Epithelial cell of esophagus (primary cell): ENCODE data around the gene DNAH11.

Source experiments
- DNase-seq: peaks from one replicate; pipeline ENCODE4 v3.0.0; 2010; ENCODE audit warnings: low read depth
- H3K4me3 ChIP-seq: 2 replicates; pipeline ENCODE4 v1.5.1; 2011; ENCODE audit warnings: mild to moderate bottlenecking, low read length, control low read depth
- TF ChIP-seq, protein P1 (sequence below): IDR thresholded peaks from 2 replicates; pipeline ENCODE4 v1.5.1; 2011; ENCODE audit warnings: low read depth, mild to moderate bottlenecking, low read length, control low read depth, inconsistent platforms; ENCODE audit not compliant: insufficient read depth; ENCODE audit errors: missing control alignments

The DNAH11 gene

DNA sequence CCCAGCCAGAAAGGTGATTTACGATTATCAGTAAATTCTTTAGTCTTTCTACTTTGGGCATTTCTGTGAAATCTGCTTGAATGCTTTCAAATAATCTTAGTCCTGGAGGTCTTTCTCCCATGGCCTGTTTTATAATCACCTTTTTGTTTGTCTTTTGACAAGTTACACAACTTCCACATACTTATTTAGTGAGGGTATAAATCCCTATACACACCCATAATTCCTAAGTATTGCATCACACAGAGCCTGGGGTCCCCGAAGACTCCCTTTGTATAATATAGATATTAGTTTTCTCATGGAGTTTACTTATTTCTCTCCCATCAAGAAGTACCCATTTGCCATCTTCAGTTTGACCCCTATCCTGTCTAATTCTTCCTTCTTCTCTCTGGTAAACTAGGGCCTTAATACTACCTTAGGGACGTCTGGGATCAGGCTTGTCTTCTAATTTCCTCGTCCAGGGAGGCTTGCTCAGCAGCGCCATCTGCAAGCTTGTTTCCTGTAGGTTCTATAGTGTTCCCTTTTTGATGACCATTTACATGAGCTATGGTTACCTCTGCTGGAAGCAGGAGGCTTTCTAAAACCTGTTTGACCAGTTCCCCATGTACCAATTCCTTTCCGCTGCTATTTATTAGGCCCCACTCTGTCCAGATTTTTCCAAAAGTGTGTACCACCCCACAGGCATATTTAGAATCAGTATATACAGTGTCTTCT, 8.1 kb downstream of the DNAH11 start:
- peak; percentile 83 for DNase-seq
- TF ChIP-seq, protein P1, sequence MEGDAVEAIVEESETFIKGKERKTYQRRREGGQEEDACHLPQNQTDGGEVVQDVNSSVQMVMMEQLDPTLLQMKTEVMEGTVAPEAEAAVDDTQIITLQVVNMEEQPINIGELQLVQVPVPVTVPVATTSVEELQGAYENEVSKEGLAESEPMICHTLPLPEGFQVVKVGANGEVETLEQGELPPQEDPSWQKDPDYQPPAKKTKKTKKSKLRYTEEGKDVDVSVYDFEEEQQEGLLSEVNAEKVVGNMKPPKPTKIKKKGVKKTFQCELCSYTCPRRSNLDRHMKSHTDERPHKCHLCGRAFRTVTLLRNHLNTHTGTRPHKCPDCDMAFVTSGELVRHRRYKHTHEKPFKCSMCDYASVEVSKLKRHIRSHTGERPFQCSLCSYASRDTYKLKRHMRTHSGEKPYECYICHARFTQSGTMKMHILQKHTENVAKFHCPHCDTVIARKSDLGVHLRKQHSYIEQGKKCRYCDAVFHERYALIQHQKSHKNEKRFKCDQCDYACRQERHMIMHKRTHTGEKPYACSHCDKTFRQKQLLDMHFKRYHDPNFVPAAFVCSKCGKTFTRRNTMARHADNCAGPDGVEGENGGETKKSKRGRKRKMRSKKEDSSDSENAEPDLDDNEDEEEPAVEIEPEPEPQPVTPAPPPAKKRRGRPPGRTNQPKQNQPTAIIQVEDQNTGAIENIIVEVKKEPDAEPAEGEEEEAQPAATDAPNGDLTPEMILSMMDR: peak; percentile 45
- H3K4me3 ChIP-seq: no peak overlapping the region

DNA sequence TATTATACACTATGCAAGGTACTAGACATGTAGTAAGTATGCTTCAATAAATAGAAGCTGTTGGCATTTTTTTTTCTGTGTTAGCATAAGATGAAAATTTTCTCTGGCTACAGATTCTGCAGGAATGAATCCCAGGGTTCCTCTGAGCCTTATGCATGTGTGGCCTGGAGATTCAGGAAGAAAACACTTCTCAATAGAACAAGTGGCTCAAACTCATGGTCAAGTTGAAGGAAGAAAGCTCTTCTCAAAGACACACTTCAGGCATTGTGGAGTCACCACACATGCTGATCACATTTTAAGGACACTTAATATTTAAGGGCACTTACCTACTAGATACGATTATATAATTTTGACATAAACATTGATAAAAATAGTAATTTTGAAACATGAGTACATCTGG, 19.5 kb downstream of the DNAH11 start:
- no peak overlapping the region for H3K4me3 ChIP-seq
- TF ChIP-seq, protein P1: no peak
- no peak for DNase-seq

DNA sequence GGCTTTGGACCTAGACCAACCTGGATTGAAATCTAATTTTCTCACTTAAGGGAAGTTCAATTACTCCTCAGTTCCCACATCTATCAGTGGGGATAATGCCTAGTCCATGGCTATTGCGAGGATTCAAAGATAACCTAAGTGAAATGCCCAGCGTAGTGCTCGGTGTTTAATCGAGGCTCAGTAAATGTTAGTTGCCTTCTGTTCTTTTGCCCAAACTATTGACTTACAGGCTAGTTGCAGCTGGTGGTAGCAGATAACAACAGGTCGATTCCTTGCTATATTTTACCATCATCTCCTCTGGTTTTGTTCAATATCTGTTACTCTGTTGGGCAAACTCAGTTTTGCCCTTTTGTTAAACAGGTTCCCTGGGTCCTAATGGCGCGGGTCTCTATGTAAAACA, 22.8 kb downstream of the DNAH11 start:
- DNase-seq: no peak
- no peak overlapping the region for H3K4me3 ChIP-seq
- TF ChIP-seq, protein P1: no peak

DNA sequence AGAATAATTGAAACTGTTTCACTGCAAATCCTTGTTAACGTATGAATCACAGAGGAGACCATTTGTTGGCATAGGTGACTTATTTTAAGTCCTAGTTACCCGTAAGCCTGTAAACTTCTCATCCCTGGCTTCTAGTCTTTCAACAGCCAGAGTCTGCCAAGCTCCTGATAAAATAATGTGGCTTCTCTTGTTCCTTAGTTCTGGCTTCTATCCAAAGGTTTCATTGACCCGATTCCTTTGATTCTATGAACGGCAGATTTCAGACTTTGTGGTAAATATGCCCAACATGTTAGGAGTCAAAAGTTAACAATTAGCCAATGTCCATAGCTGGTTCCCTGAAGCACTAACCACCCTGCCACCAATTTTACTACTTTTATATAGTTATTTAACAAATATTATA, 23.3 kb downstream of the DNAH11 start:
- no peak for DNase-seq
- no peak overlapping the region for H3K4me3 ChIP-seq

DNA sequence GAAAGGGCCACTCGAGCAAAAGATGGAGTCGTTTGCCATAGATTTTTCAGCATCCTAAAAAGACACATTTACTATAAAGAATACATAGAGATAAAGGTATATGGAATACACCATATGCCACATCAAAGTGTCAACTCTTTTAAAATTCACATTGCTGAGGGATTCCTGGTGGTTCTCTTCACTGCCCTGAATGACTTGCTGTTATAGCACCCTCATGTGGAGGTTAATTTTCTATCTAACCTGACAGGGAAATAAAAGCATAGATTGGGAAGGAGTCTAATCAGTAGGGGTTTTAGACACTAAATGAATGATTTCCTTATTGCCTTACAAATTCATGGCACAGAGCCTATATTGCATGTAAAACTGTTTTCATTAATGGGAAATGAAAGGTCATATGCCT, 25.9 kb downstream of the DNAH11 start:
- TF ChIP-seq, protein P1: peak; percentile 31
- no peak for DNase-seq
- H3K4me3 ChIP-seq: no peak overlapping the region

More for the DNA sequence above, 23.3 kb downstream of the DNAH11 start:
- TF ChIP-seq, protein P1: no peak

DNA sequence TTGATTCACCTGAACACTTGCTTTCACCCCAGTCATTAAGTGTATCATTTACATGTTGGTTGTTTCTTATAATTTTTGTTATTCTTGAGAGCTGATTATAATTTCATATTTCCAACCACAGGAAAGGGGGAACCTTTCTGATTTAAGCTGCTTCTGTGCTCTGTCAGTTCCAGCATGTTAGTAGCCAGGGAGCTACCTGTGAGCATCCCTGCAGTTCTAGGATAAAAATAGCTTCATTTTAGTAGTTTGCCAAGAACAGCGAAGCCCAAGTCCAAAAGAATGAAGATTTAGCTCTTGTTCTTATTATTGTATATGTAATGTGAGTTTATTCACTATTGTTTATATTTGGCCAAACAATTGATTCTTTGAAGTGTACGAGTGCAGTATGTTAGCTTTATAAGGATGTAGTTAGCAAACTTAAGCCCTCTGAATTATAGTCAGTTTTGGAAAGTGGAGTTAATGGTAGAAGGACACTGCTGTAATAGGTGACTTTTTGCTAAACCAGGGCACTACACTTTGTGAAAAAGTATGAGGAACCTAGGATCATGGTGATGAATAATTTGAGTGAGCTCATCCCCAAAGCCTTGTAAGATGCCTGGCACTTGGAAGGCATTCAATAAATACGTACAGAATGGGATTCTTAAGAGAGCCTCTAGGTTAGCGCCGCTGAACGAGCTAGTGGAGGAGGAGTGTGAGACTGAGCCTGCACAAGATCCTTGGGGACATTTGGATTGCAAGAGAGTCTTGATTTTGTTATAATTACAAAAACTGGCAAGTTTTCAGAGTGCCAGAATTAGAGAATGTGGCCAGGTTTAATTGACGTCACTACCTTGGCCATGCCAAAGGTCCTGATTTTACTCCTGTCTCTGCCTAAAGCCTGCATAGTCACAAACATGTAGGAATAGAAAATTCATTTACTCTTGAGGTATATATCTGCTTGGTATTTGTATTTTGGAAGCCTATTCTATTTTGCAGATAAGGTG, 29.8 kb downstream of the DNAH11 start:
- TF ChIP-seq, protein P1: no peak
- no peak overlapping the region for H3K4me3 ChIP-seq
- peak; percentile 46 for DNase-seq
